Smooth muscle cell (in vitro differentiated cells): ENCODE results near the gene ACADS. TPM values are rescaled to one million over a fixed set of nuclear protein-coding genes. Genes with fewer than 3 reads are reported as not detected.

Experiments
- DNase-seq: peaks from one replicate; lab custom pipeline; 2025; ENCODE audit not compliant: unreplicated experiment; lab: John Stamatoyannopoulos, UW
- H2AFZ ChIP-seq: fragments of 200-600 bp; sonication (generic); 2 replicates; pipeline ENCODE4 v1.6.0; 2016; ENCODE audit warnings: antibody characterized with exemption, low read depth, mild to moderate bottlenecking
- H3F3A ChIP-seq: fragments of 200-600 bp; sonication (generic); 2 replicates; pipeline ENCODE4 v1.6.0; 2017; ENCODE audit warnings: antibody characterized with exemption, low read depth
- H3K27ac ChIP-seq: fragments of 200-600 bp; sonication (generic); 2 replicates; pipeline ENCODE4 v1.5.1; 2016; ENCODE audit warnings: low read depth, mild to moderate bottlenecking
- H3K27me3 ChIP-seq: fragments of 200-600 bp; sonication (generic); 2 replicates; pipeline ENCODE4 v1.6.1; 2016; ENCODE audit warnings: low read depth, mild to moderate bottlenecking
- H3K36me3 ChIP-seq: fragments of 200-600 bp; sonication (generic); 2 replicates; pipeline ENCODE4 v1.5.1; 2016; ENCODE audit warnings: low read depth
- H3K4me1 ChIP-seq: fragments of 200-600 bp; sonication (generic); 2 replicates; pipeline ENCODE4 v1.5.1; 2016; ENCODE audit warnings: low read depth
- H3K4me2 ChIP-seq: fragments of 200-600 bp; sonication (generic); 2 replicates; pipeline ENCODE4 v1.6.0; 2016; ENCODE audit warnings: mild to moderate bottlenecking
- H3K4me3 ChIP-seq: fragments of 200-600 bp; sonication (generic); 2 replicates; pipeline ENCODE4 v1.5.1; 2016; ENCODE audit warnings: mild to moderate bottlenecking
- H3K79me2 ChIP-seq: fragments of 200-600 bp; sonication (generic); 2 replicates; pipeline ENCODE4 v1.6.0; 2016; ENCODE audit warnings: low read depth, mild to moderate bottlenecking
- H3K9ac ChIP-seq: fragments of 200-600 bp; sonication (generic); 2 replicates; pipeline ENCODE4 v1.6.0; 2016; ENCODE audit warnings: low read depth
- H3K9me3 ChIP-seq: fragments of 200-600 bp; sonication (generic); replicated peaks from 2 replicates; pipeline ENCODE4 v1.5.1; 2016; ENCODE audit warnings: low read depth
- H4K20me1 ChIP-seq: fragments of 200-600 bp; sonication (generic); 2 replicates; pipeline ENCODE4 v1.6.0; 2016; ENCODE audit warnings: low read depth
- WGBS: methylation state at CpG from one replicate; pipeline ENCODE4 v1.1.7; 2016; ENCODE audit warnings: low lambda C conversion rate; 5-methylcytosine and 5-hydroxymethylcytosine counted together
- polyA plus RNA-seq: library from polyadenylated mRNA; unstranded; fragments of >200 nt; fragmentation: Nextera tagmentation; extraction: Ambion mirVana; gene quantifications from 2 replicates; pipeline ENCODE4 v1.2.1, GENCODE V29; 2016
- total RNA-seq: library from RNA; depleted of rRNA; stranded (reverse); fragments of >200 nt; gene quantifications from 2 replicates; pipeline ENCODE4 v1.2.3, GENCODE V29; 2014
- TF ChIP-seq, protein P1 (sequence below): fragments of 200-600 bp; sonication (generic); IDR thresholded peaks from 2 replicates; pipeline ENCODE4 v1.5.1; 2017; ENCODE audit warnings: borderline replicate concordance, mild to moderate bottlenecking, antibody characterized with exemption; ENCODE audit not compliant: insufficient read depth, poor library complexity, severe bottlenecking

ACADS gene
- total and polyA plus RNA-seq, 2 experiments from 2014 or later: 3.7 to 14.0 TPM

DNA sequence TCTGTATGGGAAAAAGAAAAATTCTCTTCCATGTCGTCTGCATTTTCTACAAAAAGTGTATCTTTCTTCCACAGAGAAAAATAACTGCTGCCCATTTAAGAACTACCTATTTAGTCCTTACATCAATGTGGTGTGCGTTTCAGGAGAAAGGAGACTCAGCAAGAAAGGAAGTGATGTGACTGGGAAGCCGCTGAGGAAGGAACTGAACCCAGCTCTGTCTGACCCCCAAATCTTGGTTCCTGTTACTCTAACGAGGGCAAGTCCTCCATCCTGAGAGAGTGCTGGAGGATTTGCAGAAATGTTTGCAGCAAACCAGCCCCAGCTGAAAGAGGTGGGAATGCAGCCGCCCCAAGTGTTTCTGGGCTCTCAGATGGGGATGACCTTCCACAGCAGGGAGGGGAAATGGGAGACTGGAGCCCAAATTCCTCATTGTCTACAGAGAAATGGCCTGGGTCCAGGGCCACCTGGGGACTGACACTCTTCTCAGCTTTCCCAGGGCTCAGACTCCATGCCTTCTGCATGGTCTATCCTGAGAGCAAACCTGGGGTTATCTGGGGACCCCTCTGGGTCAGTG lies 45.4 kb upstream of the ACADS start:
- Histone ChIP-seq H3K4me3 (no peak overlapping the region), H3K36me3 (no peaks in the 10 kb centered on the region), H3K27me3 (no peaks in the 10 kb centered on the region), H4K20me1 (no peaks in the 10 kb centered on the region), H3K79me2 (no peaks in the 10 kb centered on the region), H3K4me1 (no peaks in the 10 kb centered on the region), H2AFZ (no peak overlapping the region), H3F3A (no peaks in the 10 kb centered on the region), H3K9ac (no peak overlapping the region), H3K27ac (no peak overlapping the region), H3K4me2 (no peak overlapping the region), H3K9me3 (no peaks in the 10 kb centered on the region)
- DNase-seq: no peak
- WGBS: 69% methylated on average over 5 of the region's 5 CpGs
- TF ChIP-seq, protein P1, sequence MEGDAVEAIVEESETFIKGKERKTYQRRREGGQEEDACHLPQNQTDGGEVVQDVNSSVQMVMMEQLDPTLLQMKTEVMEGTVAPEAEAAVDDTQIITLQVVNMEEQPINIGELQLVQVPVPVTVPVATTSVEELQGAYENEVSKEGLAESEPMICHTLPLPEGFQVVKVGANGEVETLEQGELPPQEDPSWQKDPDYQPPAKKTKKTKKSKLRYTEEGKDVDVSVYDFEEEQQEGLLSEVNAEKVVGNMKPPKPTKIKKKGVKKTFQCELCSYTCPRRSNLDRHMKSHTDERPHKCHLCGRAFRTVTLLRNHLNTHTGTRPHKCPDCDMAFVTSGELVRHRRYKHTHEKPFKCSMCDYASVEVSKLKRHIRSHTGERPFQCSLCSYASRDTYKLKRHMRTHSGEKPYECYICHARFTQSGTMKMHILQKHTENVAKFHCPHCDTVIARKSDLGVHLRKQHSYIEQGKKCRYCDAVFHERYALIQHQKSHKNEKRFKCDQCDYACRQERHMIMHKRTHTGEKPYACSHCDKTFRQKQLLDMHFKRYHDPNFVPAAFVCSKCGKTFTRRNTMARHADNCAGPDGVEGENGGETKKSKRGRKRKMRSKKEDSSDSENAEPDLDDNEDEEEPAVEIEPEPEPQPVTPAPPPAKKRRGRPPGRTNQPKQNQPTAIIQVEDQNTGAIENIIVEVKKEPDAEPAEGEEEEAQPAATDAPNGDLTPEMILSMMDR: no peak

DNA sequence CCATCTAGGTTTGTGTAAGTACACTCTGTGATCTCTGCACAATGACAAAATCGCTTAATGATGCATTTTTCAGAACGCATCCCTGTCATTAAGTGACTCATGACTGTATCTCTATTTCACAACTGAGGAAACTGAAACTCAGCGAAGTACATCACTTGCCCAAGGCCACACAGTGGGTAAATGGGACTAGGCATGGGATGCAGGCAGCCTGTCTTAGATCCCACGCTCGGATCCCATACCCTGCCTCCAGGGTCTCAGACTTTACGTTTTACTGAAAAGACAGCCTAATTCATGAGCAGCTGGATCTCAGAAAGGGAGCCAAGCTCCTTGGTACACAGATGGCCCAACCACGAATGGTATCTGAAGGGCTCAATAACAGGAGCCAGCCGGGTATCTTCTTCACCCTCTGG lies 41.1 kb upstream of the ACADS start:
- TF ChIP-seq, protein P1: no peak
- Histone ChIP-seq H3K4me1 (peaks cover 16% of the 10 kb centered on the region), H3K4me2 (no peak overlapping the region), H3K9ac (no peak overlapping the region), H3K27ac (peak overlapping the region; percentile 24), H3K79me2 (peaks cover 22% of the 10 kb centered on the region), H3K9me3 (no peaks in the 10 kb centered on the region), H3F3A (no peaks in the 10 kb centered on the region), H3K36me3 (no peaks in the 10 kb centered on the region), H3K27me3 (no peaks in the 10 kb centered on the region), H3K4me3 (no peak overlapping the region), H2AFZ (no peak overlapping the region), H4K20me1 (peaks cover 19% of the 10 kb centered on the region)
- WGBS: 83% methylated on average over 8 of the region's 8 CpGs
- DNase-seq: no peak

DNA sequence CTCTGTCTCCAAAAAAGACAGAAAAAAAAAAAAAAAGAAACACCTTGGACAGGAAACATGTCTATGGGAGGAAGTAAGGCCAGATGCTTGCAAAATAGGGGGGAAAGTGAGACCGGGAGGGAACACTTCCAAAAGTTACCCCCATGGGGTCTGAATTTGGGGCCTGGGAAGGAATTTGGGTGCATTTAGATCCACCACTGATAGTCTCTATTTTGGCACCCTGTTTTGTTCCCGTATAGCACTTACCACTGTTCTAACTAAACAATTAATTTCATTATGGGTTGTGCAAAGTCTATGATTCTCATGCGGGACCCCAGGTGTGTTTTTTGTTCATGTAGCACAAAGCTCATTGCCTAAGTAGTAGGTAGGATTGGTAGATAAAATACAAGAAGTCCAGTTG lies 40.1 kb upstream of the ACADS start:
- peaks cover 19% of the 10 kb centered on the region for H3K4me1 ChIP-seq
- peak overlapping the region; percentile 81 for H2AFZ ChIP-seq
- TF ChIP-seq, protein P1: no peak
- H3K36me3 ChIP-seq: no peaks in the 10 kb centered on the region
- H3K4me3 ChIP-seq: peak overlapping the region; percentile 73
- H3K4me2 ChIP-seq: peak overlapping the region; percentile 88
- H3K27ac ChIP-seq: no peak overlapping the region
- peaks cover 28% of the 10 kb centered on the region for H4K20me1 ChIP-seq
- H3K27me3 ChIP-seq: no peaks in the 10 kb centered on the region
- 88% methylated on average over 3 of the region's 3 CpGs for WGBS
- no peaks in the 10 kb centered on the region for H3K9me3 ChIP-seq
- H3K9ac ChIP-seq: no peak overlapping the region
- peaks cover 32% of the 10 kb centered on the region for H3K79me2 ChIP-seq
- H3F3A ChIP-seq: no peaks in the 10 kb centered on the region
- DNase-seq: no peak

DNA sequence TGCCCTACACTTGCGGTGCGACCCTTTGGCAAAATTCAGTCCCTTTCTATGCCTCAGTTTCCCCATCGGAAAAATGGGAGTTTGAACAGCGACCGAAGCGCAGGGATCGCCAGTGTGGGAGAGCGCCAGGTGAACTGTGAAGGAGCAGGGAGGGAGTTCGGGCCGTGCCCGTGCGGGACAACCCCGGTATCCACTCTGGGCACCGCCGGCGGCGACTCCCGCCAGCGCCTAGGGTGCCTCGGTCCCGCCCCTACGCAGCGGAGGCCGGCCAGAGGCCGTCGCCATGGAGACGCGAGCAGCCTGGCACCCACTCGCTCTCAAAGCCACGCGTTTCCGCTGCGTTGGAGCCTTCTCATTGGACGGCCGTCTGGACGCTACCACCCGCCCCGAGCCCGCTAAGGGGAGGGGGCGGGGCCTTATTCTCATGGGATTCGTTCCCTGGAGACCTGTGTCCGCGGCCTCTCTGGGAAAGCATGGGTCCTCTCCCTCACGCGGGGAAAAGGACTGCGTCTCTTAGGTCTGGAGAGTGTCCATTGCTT lies 39.4 kb upstream of the ACADS start:
- Histone ChIP-seq H3K79me2 (peaks cover 39% of the 10 kb centered on the region), H3K36me3 (no peaks in the 10 kb centered on the region), H3K4me2 (peak overlapping the region; percentile 88), H4K20me1 (peaks cover 35% of the 10 kb centered on the region), H3K27me3 (no peaks in the 10 kb centered on the region), H3K4me1 (peaks cover 19% of the 10 kb centered on the region), H3K9ac (peak overlapping the region; percentile 79), H3K27ac (peak overlapping the region; percentile 85), H3F3A (no peaks in the 10 kb centered on the region), H3K9me3 (no peaks in the 10 kb centered on the region), H3K4me3 (peak overlapping the region; percentile 73), H2AFZ (peak overlapping the region; percentile 81)
- WGBS: 1% methylated on average over 45 of the region's 46 CpGs
- DNase-seq: peak; percentile 96
- TF ChIP-seq, protein P1: no peak
